GM21390 (cell line): ENCODE results near the gene IGSF9.

Experiments
- ATAC-seq: cut with Tn5 transposase; IDR thresholded peaks from one replicate; pipeline ENCODE4 v1.9.1; 2021; ENCODE audit not compliant: unreplicated experiment

The IGSF9 gene

DNA sequence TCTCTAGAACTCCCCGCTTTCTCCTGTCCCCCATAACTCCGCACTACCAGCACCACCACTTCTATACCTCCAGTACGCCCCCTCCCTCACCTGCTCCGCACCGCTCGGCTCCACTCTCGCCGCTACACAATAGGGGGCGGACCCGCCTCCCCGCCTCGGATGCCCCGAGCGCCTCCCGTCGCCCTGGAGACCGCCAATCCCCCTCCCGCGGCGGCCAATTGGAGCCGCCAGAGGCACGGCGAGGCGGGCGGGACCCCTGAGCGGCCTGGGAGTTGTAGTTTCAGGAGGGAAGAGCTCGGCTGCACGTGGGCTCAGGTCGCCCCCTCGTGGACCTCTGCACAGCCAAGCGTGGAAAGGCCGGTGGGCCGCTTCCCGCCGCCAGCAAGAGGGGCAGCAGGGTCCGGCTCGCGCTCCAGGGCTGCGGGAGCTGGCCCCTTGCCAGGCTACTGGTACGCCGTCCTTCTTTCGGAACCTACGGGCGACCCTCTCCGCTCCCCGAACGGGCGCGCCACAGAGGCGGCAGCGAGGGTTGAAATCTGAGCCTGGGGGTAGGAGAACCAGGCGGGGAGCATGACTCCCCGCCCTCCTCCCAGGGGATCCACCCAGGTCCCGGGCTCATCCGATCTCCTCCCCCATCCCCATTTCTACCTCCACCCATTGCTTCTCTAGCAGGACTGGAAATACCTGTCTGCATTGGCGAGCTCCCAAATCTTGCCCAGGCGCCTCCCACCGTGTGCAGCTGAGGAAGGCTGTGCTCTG is at the start of gene IGSF9:
IGSF9 (minus strand) TSS at position 131 of the 759 bp plus-strand sequence. CDS start 2,159 bp downstream, outside the sequence.
- ATAC-seq = no peak

DNA sequence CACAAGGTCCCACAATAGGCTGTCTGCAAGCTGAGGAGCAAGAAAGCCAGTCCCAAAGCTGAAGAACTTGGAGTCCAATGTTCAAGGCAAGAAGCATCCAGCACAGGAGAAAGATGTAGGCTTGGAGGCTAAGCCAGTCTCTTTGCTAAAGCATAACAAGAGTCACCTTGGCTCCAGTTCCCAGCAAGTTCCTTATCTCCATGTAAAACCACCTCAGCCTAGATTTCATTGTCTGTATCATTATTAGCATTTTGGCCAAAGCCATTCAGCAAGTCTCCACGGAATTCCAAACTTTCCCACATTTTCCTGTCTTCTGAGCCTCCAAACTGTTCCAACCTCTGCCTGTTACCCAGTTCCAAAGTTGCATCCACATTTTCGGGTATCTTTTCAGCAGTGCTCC is 49.5 kb upstream of the IGSF9 start:
- no peak for ATAC-seq

DNA sequence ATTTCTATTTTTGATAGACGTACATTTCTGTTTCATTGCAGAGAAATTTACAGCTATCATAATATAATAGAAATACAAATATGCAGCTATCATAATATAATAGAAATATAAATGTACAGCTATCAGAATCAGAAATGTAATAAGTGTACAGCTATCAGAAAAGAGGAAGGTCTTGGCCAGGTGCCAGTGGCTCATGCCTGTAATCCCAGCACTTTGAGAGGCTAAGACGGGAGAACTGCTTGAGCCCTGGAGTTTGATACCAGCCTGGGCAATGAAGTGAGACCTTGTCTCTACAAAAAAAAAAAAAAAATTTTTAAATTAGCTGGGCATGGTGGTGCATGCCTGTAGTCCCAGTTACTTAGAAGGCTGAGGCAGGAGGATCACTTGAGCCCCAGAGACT is 48.5 kb upstream of the IGSF9 start:
- ATAC-seq = no peak

- ATAC-seq = no peak
These were observed 46.7 kb upstream of the IGSF9 start for GRCh38 chr1:159992161-159992560.

GRCh38 chr1:159991513-159991912 is 46.1 kb upstream of the IGSF9 start:
- no peak for ATAC-seq

DNA sequence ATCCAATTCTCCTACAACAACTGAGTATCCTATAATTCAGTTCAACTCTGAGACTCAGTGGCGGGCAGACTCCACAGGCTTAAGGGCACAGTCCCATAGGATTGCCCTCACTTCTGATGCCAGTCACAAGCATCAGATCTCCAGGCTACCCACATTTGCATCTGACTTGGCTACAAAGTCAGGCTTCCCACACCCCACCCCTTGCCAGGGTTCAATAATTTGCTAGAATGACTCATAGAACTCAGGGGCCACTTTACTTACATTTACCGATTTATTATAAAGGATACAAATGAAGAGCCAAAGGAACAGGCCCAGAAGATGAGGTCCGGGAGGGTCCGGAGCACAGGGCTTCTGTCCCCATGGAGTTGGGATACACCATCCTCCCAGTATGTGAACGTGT is 44.6 kb upstream of the IGSF9 start:
- no peak for ATAC-seq

DNA sequence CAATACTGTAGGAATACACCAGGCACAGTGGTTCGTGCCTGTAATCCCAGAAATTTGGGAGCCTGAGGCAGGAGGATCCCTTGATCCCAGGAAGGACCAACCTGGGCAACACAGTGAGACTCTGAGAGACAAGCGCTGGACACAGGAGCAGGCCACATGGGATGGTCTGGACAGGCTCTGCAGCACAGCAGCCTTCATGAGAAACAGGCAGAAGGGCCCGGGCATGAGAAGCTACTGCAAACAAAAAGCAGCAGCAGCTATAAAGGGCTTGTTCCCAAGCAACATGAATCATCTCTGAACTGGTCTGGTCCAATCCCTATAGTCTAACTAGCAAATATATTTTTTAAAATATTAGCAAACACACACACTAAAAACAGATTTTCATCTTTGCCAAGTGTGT is 44.2 kb upstream of the IGSF9 start:
- no peak for ATAC-seq

DNA sequence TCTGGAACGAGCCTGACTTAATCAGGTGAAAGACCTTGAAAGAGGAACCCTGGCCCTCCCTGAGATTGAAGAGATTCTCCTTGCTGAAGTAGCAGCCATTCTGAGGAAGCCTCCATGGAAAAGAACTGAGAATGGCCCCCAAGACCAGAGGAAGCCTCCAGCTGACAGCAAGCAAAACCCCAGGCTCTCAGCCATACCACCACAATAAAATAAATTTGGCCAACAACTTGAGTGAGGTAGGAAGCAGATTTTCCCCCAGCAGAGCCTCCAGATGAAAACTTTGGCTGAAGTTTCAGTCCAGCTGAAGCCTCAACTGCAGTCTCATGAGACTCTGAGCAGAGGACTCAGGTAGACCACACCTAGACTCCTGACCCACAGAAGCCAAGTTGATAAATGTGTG is 42.6 kb upstream of the IGSF9 start:
- ATAC-seq = no peak

- no peak for ATAC-seq
These were observed 41.8 kb upstream of the IGSF9 start for GRCh38 chr1:159987186-159987585.

DNA sequence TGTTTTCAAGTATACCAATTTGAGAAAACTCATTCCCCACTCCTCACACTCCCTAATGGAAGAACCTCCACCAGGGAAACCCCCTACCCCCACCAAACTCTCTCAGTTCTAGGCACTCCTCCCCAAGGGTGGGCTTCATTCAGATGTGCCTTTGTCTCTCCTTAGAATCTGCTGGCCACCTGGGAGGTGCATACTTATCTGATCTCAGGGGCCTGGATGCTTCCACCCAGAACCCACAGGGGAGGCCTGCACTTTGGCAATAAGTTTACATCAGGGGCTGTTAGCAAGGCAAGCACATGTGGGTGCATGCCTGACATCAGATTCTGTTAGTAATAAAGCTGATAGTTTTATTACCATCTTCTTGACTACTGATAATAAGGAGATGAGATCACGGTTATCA is 41.1 kb upstream of the IGSF9 start:
- no peak for ATAC-seq

GRCh38 chr1:159986093-159986492 is 40.7 kb upstream of the IGSF9 start:
- no peak for ATAC-seq

DNA sequence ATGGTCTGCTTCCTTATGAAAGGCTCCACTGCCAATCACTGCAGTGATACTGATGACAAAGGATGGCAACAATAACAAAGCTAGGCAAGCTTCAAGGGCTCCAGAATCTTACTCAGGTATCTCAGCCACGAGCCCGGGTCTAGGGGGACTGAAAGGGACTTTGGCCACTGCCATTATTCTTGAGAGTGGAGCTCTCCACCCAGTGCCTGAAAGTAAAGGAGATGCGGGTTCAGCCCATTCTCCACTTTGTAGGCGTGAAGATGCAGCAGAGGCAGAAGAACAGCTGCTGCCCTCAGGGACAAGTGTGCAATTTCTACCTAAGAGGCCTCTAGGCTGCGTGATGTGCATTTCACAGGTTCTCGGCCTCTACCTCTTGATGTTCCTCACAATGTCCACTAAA is 40.1 kb upstream of the IGSF9 start:
- ATAC-seq = no peak

GRCh38 chr1:159983681-159984080 is 38.3 kb upstream of the IGSF9 start:
- no peak for ATAC-seq

DNA sequence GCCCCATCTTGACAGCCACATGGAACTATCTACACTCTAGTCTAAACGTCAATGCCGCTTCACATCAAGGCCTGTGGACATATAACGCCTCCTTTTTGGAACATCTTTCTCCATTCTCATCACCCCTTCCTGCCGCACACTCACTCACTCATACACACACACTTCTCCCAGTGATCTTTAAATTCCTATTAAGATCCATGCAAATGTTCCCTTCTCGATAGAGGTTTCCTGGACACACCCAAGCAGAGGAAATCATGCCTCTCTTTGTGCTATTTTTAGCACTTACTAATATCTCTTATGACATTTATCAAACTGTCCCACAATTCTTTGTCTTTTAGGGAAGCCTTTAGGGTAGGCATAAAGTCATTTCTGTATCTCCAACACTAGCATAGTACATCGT is 36.9 kb upstream of the IGSF9 start:
- ATAC-seq = no peak

DNA sequence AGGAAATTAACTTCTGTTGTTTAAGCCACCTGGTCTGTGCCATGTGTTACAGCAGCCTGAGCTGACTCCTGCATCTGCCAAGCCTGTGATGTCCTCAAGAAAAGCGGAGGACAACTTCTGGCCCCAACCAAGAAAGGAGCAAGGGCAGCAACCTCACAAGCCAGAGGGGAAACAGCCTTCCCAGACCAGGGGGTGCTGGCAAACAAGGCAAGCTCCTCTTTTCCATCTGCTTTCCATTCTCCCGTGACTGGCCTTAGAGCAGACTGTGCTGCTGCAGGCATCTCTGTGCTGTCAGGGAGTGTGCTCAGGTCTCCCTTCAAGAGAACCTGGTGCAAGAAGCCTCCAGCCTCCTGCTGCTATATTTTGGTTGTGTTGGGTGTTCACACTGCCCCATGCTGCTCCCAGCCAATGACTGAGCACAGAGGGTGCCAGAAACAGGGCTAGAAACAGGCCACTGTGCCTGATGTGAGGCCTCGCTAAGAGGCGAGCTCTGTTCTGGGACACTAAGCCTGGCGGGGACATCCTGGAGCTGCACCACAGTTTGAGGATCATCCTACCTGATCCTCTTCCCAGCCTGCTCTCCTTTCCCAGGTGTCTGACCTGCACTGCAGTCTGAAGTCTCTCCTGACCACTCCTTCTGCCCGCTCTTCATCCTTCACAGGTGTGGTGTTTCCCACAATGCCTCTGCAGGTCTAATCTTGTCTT is 36.1 kb upstream of the IGSF9 start:
- ATAC-seq = no peak

- no peak for ATAC-seq
These were observed 35.4 kb upstream of the IGSF9 start for GRCh38 chr1:159980786-159981185.

GRCh38 chr1:159980076-159980475 is 34.7 kb upstream of the IGSF9 start:
- ATAC-seq = no peak

- ATAC-seq = no peak
These were observed 33.8 kb upstream of the IGSF9 start for GRCh38 chr1:159979257-159979656.

DNA sequence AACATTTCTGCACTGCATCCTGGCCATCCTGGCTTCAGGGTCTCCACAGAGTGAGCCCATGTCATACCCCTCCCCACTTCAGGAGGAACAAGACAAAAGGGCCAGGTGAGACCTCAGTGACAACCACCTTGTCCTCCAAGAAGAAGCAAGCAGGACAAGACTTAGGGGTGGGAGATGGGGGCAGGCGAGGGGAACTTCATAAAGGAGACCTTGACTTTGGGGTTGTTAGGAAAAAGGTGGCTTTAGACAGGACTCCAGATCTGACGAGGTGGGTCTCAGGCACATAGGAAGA is 32.6 kb upstream of the IGSF9 start:
- ATAC-seq = no peak

DNA sequence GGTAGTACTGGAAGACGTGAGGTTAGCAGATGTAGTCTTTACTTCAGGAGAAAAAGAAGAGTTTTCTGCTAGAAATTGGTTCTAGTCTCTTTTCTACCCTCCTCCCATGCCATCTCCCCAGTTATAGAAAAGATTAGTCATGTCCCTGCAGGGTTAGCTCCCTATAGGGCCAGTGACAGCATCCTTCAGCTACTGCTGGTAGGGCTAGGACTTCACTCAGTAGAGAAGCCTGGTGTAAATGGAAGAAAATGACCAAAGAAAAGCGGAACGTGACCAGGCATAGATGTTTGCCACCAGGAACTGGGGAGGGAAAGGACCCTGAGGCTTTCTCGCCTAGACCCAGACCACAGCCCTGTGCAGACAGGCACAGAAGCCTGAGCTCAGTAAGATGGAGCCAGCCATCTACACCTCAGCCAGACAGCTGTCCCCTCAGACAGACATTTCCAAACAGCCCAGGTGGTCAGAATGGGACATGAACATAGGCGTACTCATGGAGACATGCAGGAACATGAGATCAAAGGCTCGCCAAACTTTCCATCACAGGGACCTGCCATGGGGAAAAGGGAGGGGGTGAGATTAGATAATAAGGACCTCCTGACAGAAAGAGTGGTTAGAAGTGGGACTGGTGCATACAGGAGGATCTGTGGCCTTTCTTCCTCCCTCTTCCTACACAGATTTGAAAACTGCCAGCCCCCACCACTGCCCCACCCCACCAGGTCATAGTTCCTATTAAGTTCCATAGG is 32.1 kb upstream of the IGSF9 start:
- ATAC-seq = no peak

DNA sequence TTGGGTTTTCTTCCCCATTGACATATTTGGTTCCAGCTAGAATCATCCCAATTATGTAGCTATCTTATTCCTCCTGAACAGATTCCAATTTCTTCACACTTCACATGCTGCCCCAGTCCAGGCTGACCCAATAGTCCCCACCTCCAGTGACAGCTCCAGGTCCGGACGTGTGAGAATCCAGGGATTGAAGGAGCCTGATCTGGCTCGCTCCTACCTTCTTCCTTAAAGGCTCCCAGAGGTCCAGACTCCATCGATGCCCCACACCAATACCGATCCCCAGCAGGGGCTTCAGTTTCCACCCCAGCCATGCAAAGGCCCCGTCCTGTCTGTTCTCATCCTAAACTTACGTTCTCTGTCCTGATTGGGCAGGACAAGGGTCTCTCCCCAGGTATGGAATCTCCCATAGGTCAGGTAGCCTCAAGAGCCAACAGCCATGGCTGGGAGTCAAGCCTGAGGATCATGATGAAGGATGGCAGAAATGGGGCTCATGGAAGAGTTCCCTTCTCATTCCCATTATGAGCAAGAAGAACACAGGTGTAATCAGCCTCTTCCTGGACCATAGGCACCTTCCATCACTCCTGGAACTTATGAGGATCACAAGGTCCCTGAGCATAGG is 29.0 kb upstream of the IGSF9 start:
- no peak for ATAC-seq
